Airway epithelial cell (primary cell): ENCODE measurements around the gene CCNI2. TPM values are rescaled to one million over a fixed set of nuclear protein-coding genes. Genes with fewer than 3 reads are reported as not detected.

Source experiments
- total RNA-seq: library from RNA; depleted of rRNA; stranded (reverse); fragments of >200 nt; gene quantifications from 2 replicates; pipeline ENCODE4 v1.2.3, GENCODE V29; 2015

CCNI2 gene, protein sequence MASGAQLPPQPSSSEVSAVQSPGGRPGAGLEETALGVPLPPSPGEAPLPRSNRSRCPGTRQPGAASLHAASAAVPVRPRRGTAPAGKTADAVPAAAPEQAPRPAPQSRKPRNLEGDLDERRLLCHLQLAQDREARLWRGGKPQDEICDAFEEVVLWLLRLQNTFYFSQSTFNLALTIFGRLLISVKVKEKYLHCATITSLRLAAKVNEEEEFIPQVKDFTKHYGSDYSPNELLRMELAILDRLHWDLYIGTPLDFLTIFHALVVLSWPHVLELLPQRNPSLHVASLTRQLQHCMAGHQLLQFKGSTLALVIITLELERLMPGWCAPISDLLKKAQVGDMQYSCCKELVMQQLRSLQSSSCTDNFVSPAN
- 0.49 and 0.93 TPM in 2 replicates for total RNA-seq

DNA sequence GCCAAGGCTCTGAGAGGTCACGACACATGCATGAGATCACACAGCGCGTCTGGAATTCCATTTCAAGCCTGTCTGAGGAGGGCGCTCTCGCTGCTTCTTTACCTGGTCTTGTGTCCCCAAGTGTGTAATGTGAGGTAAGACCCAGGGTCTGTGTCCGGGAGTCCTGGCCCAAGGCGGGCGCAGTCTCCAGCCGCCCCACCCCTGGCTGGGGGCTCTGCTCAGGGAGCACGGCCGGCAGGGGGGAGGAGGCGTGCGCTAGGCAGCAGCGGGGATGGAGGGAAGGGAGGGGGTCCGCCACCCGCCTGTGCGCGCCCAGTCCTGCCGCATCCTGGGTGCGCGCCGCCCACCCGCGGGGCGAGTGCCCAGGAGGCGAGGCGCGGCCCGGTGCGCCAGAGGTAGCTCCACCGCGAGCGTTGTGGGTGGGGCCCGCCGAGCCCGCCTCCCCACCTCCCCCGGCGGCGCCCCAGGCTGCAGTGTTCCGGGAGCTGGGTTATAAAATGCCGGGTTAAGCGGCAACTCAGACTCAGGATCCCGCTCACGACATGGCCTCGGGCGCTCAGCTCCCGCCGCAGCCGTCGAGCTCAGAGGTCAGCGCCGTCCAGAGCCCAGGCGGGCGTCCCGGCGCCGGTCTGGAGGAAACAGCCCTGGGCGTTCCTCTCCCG lies at the start of gene CCNI2:
TSS of gene CCNI2 (plus strand) at position 473 of the 662 bp plus-strand sequence. CDS start at position 543, 70 bp downstream.

DNA sequence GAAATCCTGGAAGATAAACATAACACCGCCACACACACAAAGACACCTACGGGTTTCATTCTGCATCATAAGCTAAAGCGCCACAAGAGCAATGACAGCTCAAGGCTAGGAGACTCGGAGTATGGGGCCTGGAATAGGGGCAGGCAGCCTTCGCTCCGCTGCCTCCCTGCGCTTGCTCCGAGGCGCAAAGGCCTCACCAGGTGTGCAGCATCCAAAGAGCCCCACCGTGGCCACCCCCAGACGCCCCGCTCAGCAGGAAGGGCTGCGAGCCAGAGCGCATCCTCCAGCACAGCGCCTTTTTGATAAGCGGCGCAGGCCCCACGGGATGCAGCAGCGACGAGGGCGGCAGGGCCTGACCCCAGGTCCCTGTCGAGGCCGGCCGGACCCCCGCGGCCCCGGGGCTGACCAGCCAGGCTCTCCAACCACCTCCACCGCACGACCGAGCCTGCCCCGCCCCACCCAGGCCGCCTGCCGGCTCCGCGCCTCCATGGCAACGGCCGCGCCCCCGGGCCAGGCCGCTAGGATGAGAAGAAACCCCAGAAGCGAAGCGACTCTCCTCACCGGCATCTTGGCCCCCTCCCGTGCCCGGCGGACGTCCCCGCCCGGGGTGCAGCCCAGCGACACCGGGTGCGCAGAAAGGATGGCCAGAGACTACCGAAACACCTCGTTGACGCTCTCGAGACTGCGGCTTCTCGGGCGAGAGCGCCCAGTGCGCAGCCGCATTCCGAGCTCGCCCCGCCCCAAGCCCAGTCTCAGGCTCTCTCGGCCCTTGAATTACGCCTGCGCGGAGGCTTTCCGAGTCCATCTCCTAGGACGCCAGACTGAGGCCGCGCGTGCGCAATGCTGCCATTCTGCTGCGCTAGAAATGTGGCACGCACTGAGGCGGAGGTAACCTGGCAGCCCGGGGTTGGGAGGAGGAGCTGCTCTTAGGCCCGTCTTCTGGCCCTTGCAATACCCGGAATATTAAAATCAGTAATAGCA lies 10.1 kb upstream of the CCNI2 start, which contains the start of gene KIF3A:
TSS of gene KIF3A (minus strand) at position 694 of the 981 bp plus-strand sequence. CDS start at position 567, 127 bp downstream.

DNA sequence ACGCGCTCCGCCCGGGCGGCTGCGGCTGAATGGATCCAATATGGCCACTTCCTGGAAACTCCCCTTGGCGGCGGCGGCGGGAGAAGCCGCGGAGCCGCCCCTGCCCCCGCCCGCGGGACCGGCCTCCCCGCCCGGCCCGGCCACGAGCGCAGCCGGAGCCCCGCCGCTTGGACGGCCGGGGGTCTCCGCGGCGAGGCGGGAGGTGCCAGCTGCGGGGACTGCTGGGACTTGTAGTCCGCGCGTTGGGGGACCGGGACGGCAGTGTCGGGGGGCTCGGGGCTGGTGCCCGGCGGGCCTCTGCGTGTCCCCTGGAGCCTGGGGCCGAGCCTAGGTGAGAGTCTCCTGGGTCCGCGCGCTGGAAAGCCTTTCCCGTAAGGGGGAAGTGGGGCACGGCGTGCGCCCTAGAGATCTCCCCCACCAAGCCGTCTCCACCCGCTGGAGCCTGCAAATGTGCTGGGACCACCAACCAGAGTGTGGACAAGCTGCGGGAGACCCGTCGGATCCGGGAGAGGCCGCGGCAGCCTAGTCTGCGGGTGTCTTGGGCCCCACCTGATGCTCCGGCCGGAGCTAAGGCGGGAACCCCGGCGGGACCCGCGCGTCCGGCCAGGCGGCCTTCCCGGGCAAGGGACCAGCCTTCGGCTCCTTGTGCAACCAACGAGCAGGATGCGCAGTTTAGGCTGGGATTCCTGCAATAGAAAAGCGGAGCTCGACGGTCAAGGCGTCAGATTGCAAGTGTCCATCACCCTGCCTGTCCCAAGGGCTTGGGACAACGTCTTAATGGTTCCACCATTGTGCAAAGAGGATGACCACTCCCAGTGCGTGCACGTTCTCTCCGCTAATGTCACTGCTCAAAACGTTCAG lies 30.2 kb downstream of the CCNI2 start, which contains the start of gene SEPTIN8:
TSS of gene SEPTIN8 (minus strand) at position 31 of the 861 bp plus-strand sequence. CDS start 102 bp downstream, outside the sequence.

Other genes starting within 250 kb of the CCNI2 start
- not detected in 2 replicates for gene IL5, start 203.9 kb upstream of the CCNI2 start, total RNA-seq
- 18.5 and 19.6 TPM in 2 replicates for gene RAD50, start 190.4 kb upstream of the CCNI2 start, total RNA-seq
- not detected in 2 replicates for gene IL13, start 89.3 kb upstream of the CCNI2 start, total RNA-seq
- not detected in 2 replicates for gene IL4, start 73.4 kb upstream of the CCNI2 start, total RNA-seq
- 5.1 and 8.6 TPM in 2 replicates for gene KIF3A, start 9.9 kb upstream of the CCNI2 start, total RNA-seq
- 28.1 and 42.8 TPM in 2 replicates for gene SEPTIN8, start 29.8 kb downstream of the CCNI2 start, total RNA-seq
- 0.14 and 0.28 TPM in 2 replicates for gene SOWAHA, start 65.9 kb downstream of the CCNI2 start, total RNA-seq
- gene SHROOM1, start 83.2 kb downstream of the CCNI2 start, total RNA-seq: 2.4 and 3.7 TPM in 2 replicates
- gene GDF9, start 119.0 kb downstream of the CCNI2 start, total RNA-seq: 0.14 TPM in 1 of 2 replicates, not detected in the other
- 288 and 334 TPM in 2 replicates for gene UQCRQ, start 119.2 kb downstream of the CCNI2 start, total RNA-seq
- 0.49 TPM in 1 of 2 replicates, not detected in the other for gene LEAP2, start 126.2 kb downstream of the CCNI2 start, total RNA-seq
- gene AFF4, start 216.2 kb downstream of the CCNI2 start, total RNA-seq: 22.2 and 38.1 TPM in 2 replicates